Hepatocyte (in vitro differentiated cells): Measurements from ENCODE around the gene NDUFB8. TPM values are rescaled to one million over a fixed set of nuclear protein-coding genes. Genes with fewer than 3 reads are reported as not detected.
"Not testable (repeated sequence)": the region's sequence is repeated elsewhere in the genome, so short reads cannot be mapped to it uniquely, and the experiment has no call there.

ENCODE experiments used
- DNase-seq: peaks from one replicate; pipeline ENCODE4 v3.0.0-alpha.2; 2016; ENCODE audit warnings: low spot score
- H2AFZ ChIP-seq: fragments of 200-600 bp; sonication (generic); 2 replicates; pipeline ENCODE4 v1.6.0; 2016; ENCODE audit warnings: antibody characterized with exemption, mild to moderate bottlenecking
- H3K27ac ChIP-seq: fragments of 200-600 bp; sonication (generic); 2 replicates; pipeline ENCODE4 v1.5.1; 2016; ENCODE audit warnings: mild to moderate bottlenecking
- H3K27me3 ChIP-seq: fragments of 200-600 bp; sonication (generic); 2 replicates; pipeline ENCODE4 v1.6.1; 2016
- H3K36me3 ChIP-seq: fragments of 200-600 bp; sonication (generic); replicated peaks from 2 replicates; pipeline ENCODE4 v1.5.1; 2016; ENCODE audit warnings: low read depth; ENCODE audit not compliant: insufficient read depth
- H3K4me1 ChIP-seq: fragments of 200-600 bp; sonication (generic); 2 replicates; pipeline ENCODE4 v1.5.1; 2016; ENCODE audit warnings: mild to moderate bottlenecking, moderate library complexity; ENCODE audit not compliant: insufficient read depth
- H3K4me2 ChIP-seq: fragments of 200-600 bp; sonication (generic); 2 replicates; pipeline ENCODE4 v1.6.0; 2016
- H3K4me3 ChIP-seq: fragments of 200-600 bp; sonication (generic); 2 replicates; pipeline ENCODE4 v1.5.1; 2016; ENCODE audit warnings: mild to moderate bottlenecking
- H3K79me2 ChIP-seq: fragments of 200-600 bp; sonication (generic); 2 replicates; pipeline ENCODE4 v1.6.0; 2017; ENCODE audit warnings: mild to moderate bottlenecking
- H3K9me2 ChIP-seq: fragments of 200-600 bp; sonication (generic); replicated peaks from 2 replicates; pipeline ENCODE4 v1.6.0; 2017; ENCODE audit warnings: mild to moderate bottlenecking; ENCODE audit not compliant: insufficient read depth
- H3K9me3 ChIP-seq: fragments of 200-600 bp; sonication (generic); 2 replicates; pipeline ENCODE4 v1.5.1; 2016; ENCODE audit warnings: low read depth, mild to moderate bottlenecking
- H4K20me1 ChIP-seq: fragments of 200-600 bp; sonication (generic); 2 replicates; pipeline ENCODE4 v1.6.0; 2016; ENCODE audit warnings: mild to moderate bottlenecking; ENCODE audit not compliant: insufficient read depth, poor library complexity, severe bottlenecking
- CTCF ChIP-seq: fragments of 200-600 bp; sonication (generic); IDR thresholded peaks from 2 replicates; pipeline ENCODE4 v1.5.1; 2016; ENCODE audit warnings: antibody characterized with exemption, mild to moderate bottlenecking; ENCODE audit not compliant: poor library complexity
- EZH2 ChIP-seq: fragments of 200-600 bp; sonication (generic); IDR thresholded peaks from 2 replicates; pipeline ENCODE4 v1.6.1; 2016; ENCODE audit warnings: antibody characterized with exemption, mild to moderate bottlenecking, borderline replicate concordance
- EZH2phosphoT487 ChIP-seq: fragments of 200-600 bp; sonication (generic); IDR thresholded peaks from one replicate; pipeline ENCODE4 v1.6.1; 2018; ENCODE audit warnings: antibody characterized with exemption, mild to moderate bottlenecking, low read depth, moderate library complexity; ENCODE audit not compliant: unreplicated experiment, severe bottlenecking
- whole genome bisulfite sequencing: methylation state at CpG from one replicate; pipeline ENCODE4 v1.1.6; 2016; ENCODE audit warnings: low lambda C conversion rate; ENCODE audit errors: missing lambda C conversion rate; 5-methylcytosine and 5-hydroxymethylcytosine counted together
- polyA plus RNA-seq: library from polyadenylated mRNA; unstranded; fragments of >200 nt; fragmentation: Nextera tagmentation; extraction: Ambion mirVana; gene quantifications from 2 replicates; pipeline ENCODE4 v1.2.1, GENCODE V29; 2016
- total RNA-seq: library from RNA; depleted of rRNA; stranded (reverse); fragments of >200 nt; gene quantifications from 2 replicates; pipeline ENCODE4 v1.2.3, GENCODE V29; 2014

The NDUFB8 gene
- 124 and 146 TPM in 2 replicates for total RNA-seq
- 350 and 355 TPM in 2 replicates for polyA plus RNA-seq

- TF ChIP-seq EZH2phosphoT487, result no peak
- no peak for TF ChIP-seq EZH2
- no peak for TF ChIP-seq CTCF
- peak within 1 kb of the TSS; percentile 95 for H3K4me2 ChIP-seq
- H3K79me2 ChIP-seq, result peaks cover 32% of the 10 kb centered on the region
- peaks cover 4% of the 10 kb centered on the region for H4K20me1 ChIP-seq
- no peaks in the 10 kb centered on the region for H3K9me3 ChIP-seq
- peak within 1 kb of the TSS; percentile 86 for H2AFZ ChIP-seq
- 3% methylated on average over 43 of the region's 43 CpGs for WGBS
- DNase-seq, result peak; percentile 93
- no peaks in the 10 kb centered on the region for H3K36me3 ChIP-seq
- peaks cover 8% of the 10 kb centered on the region for H3K4me1 ChIP-seq
- peak within 1 kb of the TSS; percentile 54 for H3K4me3 ChIP-seq
- H3K27me3 ChIP-seq, result no peaks in the 10 kb centered on the region
- H3K9me2 ChIP-seq, result no peaks in the 10 kb centered on the region
- H3K27ac ChIP-seq, result peak within 1 kb of the TSS; percentile 57
Measured at GRCh38 chr10:100529475-100530298, at the start of gene NDUFB8. TSS of gene NDUFB8 (minus strand) at chr10:100529871. CDS start at chr10:100529851, 20 bp downstream.

DNA sequence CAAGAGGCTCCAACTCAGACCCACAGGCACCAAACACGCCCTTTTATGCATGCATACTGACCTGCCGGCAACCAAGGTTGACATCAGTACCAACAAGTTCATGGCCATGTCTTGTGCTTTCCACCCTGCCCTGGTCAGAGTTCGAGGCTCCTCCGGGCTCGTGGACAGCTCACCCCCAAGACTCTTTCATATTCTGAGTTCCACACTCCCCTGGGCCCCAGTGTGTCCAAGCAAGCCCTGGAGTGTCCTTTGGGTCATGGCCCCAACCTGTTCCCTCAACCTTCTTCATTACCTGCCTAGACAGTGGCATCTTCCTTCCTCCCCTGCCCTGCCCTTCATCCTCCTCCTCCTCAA, 46.6 kb upstream of the NDUFB8 start:
- Histone ChIP-seq H2AFZ (no peak overlapping the region), H3K4me1 (no peaks in the 10 kb centered on the region), H3K9me3 (no peaks in the 10 kb centered on the region), H3K9me2 (no peaks in the 10 kb centered on the region), H3K4me2 (no peak overlapping the region), H3K4me3 (no peak overlapping the region), H3K27ac (no peak overlapping the region), H4K20me1 (no peaks in the 10 kb centered on the region), H3K27me3 (peaks cover 27% of the 10 kb centered on the region), H3K36me3 (no peaks in the 10 kb centered on the region), H3K79me2 (no peaks in the 10 kb centered on the region)
- 80% methylated on average over 5 of the region's 5 CpGs for WGBS
- no peak for DNase-seq
- no peak for TF ChIP-seq EZH2phosphoT487
- no peak for TF ChIP-seq EZH2
- no peak for TF ChIP-seq CTCF

DNA sequence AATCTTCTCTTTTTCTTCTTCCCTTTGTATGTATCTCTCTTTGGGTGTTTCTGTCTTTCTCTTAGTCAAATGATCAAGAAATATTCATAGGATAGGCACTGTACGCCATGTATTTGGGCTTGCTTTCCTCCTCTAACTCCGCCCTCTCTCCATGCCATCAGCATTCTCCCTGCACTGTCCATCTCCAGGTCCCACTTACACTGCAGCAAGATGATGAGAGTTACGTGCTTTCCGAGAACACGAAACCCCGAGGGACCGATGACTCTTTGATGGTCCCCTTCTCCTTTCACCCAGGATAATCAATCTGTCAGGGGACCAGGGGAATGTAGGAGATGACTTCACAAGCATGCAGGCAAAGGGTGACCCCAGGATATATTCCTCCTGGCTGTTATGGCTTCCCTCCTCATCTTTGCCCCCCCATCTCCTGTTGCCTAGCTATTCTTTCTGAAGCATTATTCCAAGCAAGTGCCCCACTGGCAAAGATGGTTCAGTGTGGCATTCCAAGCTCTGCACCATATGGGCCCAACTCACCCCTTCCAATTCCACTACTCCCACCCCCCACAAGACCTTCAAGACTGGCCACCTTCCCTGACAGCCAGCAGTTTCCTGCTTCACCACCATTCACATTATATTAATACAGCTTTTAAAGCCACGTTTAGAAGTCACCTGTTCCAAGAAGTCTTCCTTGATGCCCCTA, 46.1 kb upstream of the NDUFB8 start:
- Histone ChIP-seq H3K9me3 (no peaks in the 10 kb centered on the region), H3K27ac (no peak overlapping the region), H3K4me1 (no peaks in the 10 kb centered on the region), H3K9me2 (no peaks in the 10 kb centered on the region), H3K4me2 (no peak overlapping the region), H4K20me1 (no peaks in the 10 kb centered on the region), H3K4me3 (no peak overlapping the region), H3K36me3 (no peaks in the 10 kb centered on the region), H3K27me3 (peaks cover 27% of the 10 kb centered on the region), H2AFZ (no peak overlapping the region), H3K79me2 (no peaks in the 10 kb centered on the region)
- 84% methylated on average over 8 of the region's 8 CpGs for WGBS
- DNase-seq, result no peak
- TF ChIP-seq CTCF (no peak), EZH2phosphoT487 (no peak), EZH2 (no peak)

GRCh38 chr10:100575146-100575545, 45.5 kb upstream of the NDUFB8 start:
- peaks cover 32% of the 10 kb centered on the region for H3K27me3 ChIP-seq
- DNase-seq, H3K9me3 ChIP-seq: not testable (repeated sequence)

More at GRCh38 chr10:100575146-100575545, 45.5 kb upstream of the NDUFB8 start:
- WGBS, result 78% methylated on average over 7 of the region's 7 CpGs
- not testable (repeated sequence) for H3K4me1 ChIP-seq, H4K20me1 ChIP-seq, H3K4me2 ChIP-seq, H3K36me3 ChIP-seq, H3K27ac ChIP-seq, H3K9me2 ChIP-seq, H3K79me2 ChIP-seq, H3K4me3 ChIP-seq, H2AFZ ChIP-seq
